ENCODE results near the gene CBFA2T2.

Gene CBFA2T2

GRCh38 chr20:33664085-33664761 lies 174.3 kb downstream of the CBFA2T2 start:
- peak in 2 of 51 donors; percentile 42 to 45 for DNase-seq

- DNase-seq, result no peak
Observed at GRCh38 chr20:33664762-33665144, 174.9 kb downstream of the CBFA2T2 start.

GRCh38 chr20:33666293-33667244 lies 176.7 kb downstream of the CBFA2T2 start, which contains the start of gene ACTL10:
Gene ACTL10 (plus strand): TSS chr20:33666943. CDS start chr20:33667498, 555 bp downstream.
- peak; percentile 14 to 96 (median 86) for DNase-seq

GRCh38 chr20:33667245-33667675 lies 177.4 kb downstream of the CBFA2T2 start:
- DNase-seq, result peak in 27 of 51 donors; percentile 25 to 60 (median 48)

- DNase-seq, result peak in 47 of 51 donors; percentile 20 to 84 (median 57)
Observed at GRCh38 chr20:33667676-33668465, 178.0 kb downstream of the CBFA2T2 start.

GRCh38 chr20:33668466-33669155 lies 178.7 kb downstream of the CBFA2T2 start:
- DNase-seq, result no peak

GRCh38 chr20:33669224-33669623 lies 179.3 kb downstream of the CBFA2T2 start:
- no peak for DNase-seq

GRCh38 chr20:33669873-33670640 lies 180.2 kb downstream of the CBFA2T2 start:
- DNase-seq, result peak in 1 of 51 donors; percentile 72

- no peak for DNase-seq
Observed at GRCh38 chr20:33670715-33671499, 181.0 kb downstream of the CBFA2T2 start.

GRCh38 chr20:33671573-33672288 lies 181.8 kb downstream of the CBFA2T2 start:
- no peak for DNase-seq

GRCh38 chr20:33672426-33673113 lies 182.7 kb downstream of the CBFA2T2 start:
- peak in 1 of 51 donors; percentile 14 for DNase-seq

GRCh38 chr20:33673114-33673409 lies 183.2 kb downstream of the CBFA2T2 start:
- DNase-seq, result no peak

- peak in 2 of 51 donors; percentile 34 to 59 for DNase-seq
Observed at GRCh38 chr20:33673410-33674293, 183.8 kb downstream of the CBFA2T2 start.

- DNase-seq, result peak in 50 of 51 donors; percentile 13 to 90 (median 70)
Observed at GRCh38 chr20:33674294-33675135, 184.6 kb downstream of the CBFA2T2 start, which contains the start of gene NECAB3. Gene NECAB3 (minus strand): TSS chr20:33674428. CDS start chr20:33674352, 76 bp downstream.

- peak in 1 of 51 donors; percentile 50 for DNase-seq
Observed at GRCh38 chr20:33675136-33675959, 185.5 kb downstream of the CBFA2T2 start.

Measured in hypothalamus (tissue), 51 donors.